Activated CD8-positive, alpha-beta memory T cell treated with anti-CD3 and anti-CD28 coated beads for 24 hours (primary cell): ENCODE measurements around the gene PCSK9.

Experiments
- DNase-seq: peaks from one replicate; pipeline ENCODE4 v3.0.0-alpha.2; 2020

The PCSK9 gene

GRCh38 chr1:55039342-55040082 lies at the start of gene PCSK9:
Gene PCSK9, plus strand, starts transcription at chr1:55039548. Its CDS starts 290 bp downstream, at chr1:55039838.
- DNase-seq: no peak

- DNase-seq: no peak
Observed at GRCh38 chr1:54989968-54990810, 49.2 kb upstream of the PCSK9 start.

- DNase-seq: no peak
Observed at GRCh38 chr1:54990916-54991315, 48.4 kb upstream of the PCSK9 start.

GRCh38 chr1:54991939-54992338 lies 47.4 kb upstream of the PCSK9 start:
- no peak for DNase-seq

- no peak for DNase-seq
Observed at GRCh38 chr1:54993140-54993539, 46.2 kb upstream of the PCSK9 start.

- no peak for DNase-seq
Observed at GRCh38 chr1:54994355-54994990, 44.9 kb upstream of the PCSK9 start.

GRCh38 chr1:54995013-54995760 lies 44.2 kb upstream of the PCSK9 start:
- DNase-seq: no peak

GRCh38 chr1:54995835-54996234 lies 43.5 kb upstream of the PCSK9 start:
- DNase-seq: peak; percentile 61

- peak; percentile 92 for DNase-seq
Observed at GRCh38 chr1:54996359-54996868, 42.9 kb upstream of the PCSK9 start.

- peak; percentile 58 for DNase-seq
Observed at GRCh38 chr1:54996869-54997710, 42.3 kb upstream of the PCSK9 start.

- no peak for DNase-seq
Observed at GRCh38 chr1:54997711-54997986, 41.7 kb upstream of the PCSK9 start.

- no peak for DNase-seq
Observed at GRCh38 chr1:54998100-54998499, 41.2 kb upstream of the PCSK9 start.

- no peak for DNase-seq
Observed at GRCh38 chr1:54998677-54999076, 40.7 kb upstream of the PCSK9 start, which contains the start of gene BSND. Gene BSND, plus strand, starts transcription at chr1:54998933. Its CDS starts 254 bp downstream, at chr1:54999187.

GRCh38 chr1:55000110-55001085 lies 39.0 kb upstream of the PCSK9 start:
- no peak for DNase-seq

- DNase-seq: no peak
Observed at GRCh38 chr1:55001311-55001710, 38.0 kb upstream of the PCSK9 start.

GRCh38 chr1:55002686-55003085 lies 36.7 kb upstream of the PCSK9 start:
- no peak for DNase-seq

- DNase-seq: no peak
Observed at GRCh38 chr1:55005351-55006140, 33.8 kb upstream of the PCSK9 start.

GRCh38 chr1:55006931-55007330 lies 32.4 kb upstream of the PCSK9 start:
- no peak for DNase-seq

GRCh38 chr1:55007625-55008024 lies 31.7 kb upstream of the PCSK9 start:
- DNase-seq: no peak
